AG09319 (cell line): ENCODE results near the gene TAAR1.
A peak's percentile ranks its signal among the peaks of the same experiment; 100 is the strongest.

Source experiments
- DNase-seq: peaks from one replicate; pipeline ENCODE4 v3.0.0-alpha.2; 2010; ENCODE audit warnings: low read depth; ENCODE audit errors: extremely low read depth
- TF ChIP-seq, protein P1 (sequence below): IDR thresholded peaks from 2 replicates; pipeline ENCODE4 v1.5.1; 2011; ENCODE audit warnings: low read depth, mild to moderate bottlenecking, inconsistent platforms, low read length, moderate library complexity

The TAAR1 gene

GRCh38 chr6:132675002-132675401 lies 16.0 kb upstream of the TAAR1 start:
- TF ChIP-seq, protein P1, sequence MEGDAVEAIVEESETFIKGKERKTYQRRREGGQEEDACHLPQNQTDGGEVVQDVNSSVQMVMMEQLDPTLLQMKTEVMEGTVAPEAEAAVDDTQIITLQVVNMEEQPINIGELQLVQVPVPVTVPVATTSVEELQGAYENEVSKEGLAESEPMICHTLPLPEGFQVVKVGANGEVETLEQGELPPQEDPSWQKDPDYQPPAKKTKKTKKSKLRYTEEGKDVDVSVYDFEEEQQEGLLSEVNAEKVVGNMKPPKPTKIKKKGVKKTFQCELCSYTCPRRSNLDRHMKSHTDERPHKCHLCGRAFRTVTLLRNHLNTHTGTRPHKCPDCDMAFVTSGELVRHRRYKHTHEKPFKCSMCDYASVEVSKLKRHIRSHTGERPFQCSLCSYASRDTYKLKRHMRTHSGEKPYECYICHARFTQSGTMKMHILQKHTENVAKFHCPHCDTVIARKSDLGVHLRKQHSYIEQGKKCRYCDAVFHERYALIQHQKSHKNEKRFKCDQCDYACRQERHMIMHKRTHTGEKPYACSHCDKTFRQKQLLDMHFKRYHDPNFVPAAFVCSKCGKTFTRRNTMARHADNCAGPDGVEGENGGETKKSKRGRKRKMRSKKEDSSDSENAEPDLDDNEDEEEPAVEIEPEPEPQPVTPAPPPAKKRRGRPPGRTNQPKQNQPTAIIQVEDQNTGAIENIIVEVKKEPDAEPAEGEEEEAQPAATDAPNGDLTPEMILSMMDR: no peak
- no peak for DNase-seq

DNA sequence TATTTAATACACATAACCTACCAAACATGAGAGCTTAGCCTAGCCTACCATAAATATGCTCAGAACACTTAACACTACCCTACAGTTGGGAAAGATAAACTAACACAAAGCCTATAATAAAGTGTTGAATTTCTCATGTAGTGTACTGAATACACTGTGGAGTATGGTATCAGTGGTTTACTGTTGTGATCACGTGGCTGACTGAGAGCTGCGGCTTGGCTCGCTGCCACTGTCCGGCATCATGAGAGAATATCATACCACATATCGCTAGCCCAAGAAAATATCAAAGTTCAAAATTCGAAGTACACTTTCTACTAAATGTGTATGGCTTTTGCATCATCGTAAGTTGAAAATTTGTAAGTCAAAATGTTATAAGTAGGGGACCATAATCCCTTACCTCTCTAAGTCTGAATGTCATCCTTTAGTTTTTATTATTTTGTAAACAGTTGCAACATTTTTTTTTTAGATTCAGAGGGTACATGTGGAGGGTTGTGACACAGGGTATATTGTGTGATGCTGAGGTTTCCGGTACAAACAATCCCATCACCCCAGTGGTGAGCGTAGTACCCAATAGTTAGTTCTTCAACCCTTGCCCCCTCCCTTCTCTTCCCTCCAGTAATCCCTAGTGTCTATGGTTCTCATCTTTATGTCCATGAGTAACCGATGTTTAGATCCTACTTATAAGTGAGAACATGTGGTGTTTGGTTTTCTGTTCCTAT lies 14.6 kb upstream of the TAAR1 start:
- DNase-seq: no peak
- TF ChIP-seq, protein P1: no peak

DNA sequence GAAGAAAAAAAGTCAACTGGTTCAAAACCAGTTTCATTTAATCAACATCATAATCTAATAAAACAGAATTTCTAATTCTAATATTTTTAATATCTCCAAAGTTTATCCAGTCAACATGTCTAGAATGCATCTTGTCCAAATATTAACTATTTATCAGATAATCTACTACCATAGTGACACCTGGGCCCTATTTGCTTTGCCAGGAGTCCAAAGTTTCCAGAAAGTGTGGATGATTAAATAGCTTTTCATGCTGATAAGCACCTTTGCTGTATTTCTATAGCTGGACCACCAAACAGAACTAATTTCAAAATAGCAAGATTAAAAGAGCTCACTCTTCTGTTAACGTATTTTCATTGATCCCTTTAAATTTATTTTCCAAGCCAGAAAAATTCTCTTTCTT lies 12.3 kb upstream of the TAAR1 start:
- TF ChIP-seq, protein P1: no peak
- no peak for DNase-seq

DNA sequence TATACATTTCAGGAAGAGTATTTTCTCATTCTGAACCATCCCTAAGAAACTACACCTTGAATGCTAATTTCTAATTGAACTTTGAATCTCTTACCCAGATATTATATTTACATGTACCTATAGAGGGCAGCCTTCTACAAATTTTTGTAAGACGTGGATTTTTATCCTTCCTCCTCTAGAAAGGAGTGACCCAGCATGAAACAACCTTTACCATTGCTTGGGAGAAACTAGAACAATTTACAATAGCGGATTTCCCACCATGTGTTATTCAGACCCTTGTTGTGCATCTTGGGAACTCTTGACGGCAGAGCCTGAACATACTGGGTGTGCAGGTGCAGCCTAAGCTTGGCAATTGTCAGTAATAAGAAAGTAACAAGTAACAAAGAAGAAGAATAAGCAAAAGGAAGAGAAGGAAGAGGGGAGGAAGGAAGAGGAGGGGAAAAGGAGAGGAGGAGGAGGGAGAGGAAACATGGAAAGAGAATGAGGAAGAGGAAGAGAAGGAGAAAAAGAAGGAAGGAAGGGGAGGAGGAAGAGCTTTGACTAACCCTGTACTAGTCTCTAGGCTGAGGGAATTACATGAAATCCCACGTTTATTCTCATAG lies 10.8 kb upstream of the TAAR1 start:
- TF ChIP-seq, protein P1: peak; percentile 40
- DNase-seq: peak; percentile 7

DNA sequence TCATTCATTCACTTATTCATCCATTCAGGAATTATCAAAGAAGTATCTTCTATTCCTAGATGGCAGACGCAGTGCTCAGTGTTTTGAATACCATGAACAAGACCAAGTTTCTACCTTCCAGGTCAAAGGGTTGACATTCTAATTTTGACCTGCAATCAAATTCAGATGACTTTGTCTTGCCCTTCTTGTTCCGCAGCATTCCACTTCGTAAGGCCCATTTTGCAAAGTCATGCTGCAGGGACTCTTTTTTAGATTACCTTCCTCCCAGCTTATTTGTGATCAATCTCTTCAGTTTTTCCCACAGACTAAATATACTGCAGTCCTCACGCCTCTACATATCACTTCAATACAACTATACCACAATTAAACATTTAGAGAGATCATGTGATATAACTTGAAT lies 7.1 kb upstream of the TAAR1 start:
- no peak for DNase-seq
- TF ChIP-seq, protein P1: no peak

- TF ChIP-seq, protein P1: no peak
- DNase-seq: no peak
Observed at GRCh38 chr6:132664309-132665034, 5.5 kb upstream of the TAAR1 start.

- DNase-seq: no peak
Observed at GRCh38 chr6:132663661-132664060, 4.7 kb upstream of the TAAR1 start.

More at GRCh38 chr6:132663661-132664060, 4.7 kb upstream of the TAAR1 start:
- TF ChIP-seq, protein P1: no peak
